Common myeloid progenitor, CD34-positive (primary cell): ENCODE data around the gene KDM5A.
"Not testable (repeated sequence)": the region's sequence is repeated elsewhere in the genome, so short reads cannot be mapped to it uniquely, and the experiment has no call there.

Experiments
- CTCF ChIA-PET: fragments of 350-600 bp; sonication (Branson Sonifier 250); formaldehyde crosslinking; loops from one replicate; lab custom pipeline; 2021; ENCODE audit warnings: antibody characterized with exemption; lab: Charles Lee
- POLR2A ChIA-PET: fragments of 350-600 bp; sonication (Branson Sonifier 250); formaldehyde crosslinking; loops from one replicate; lab custom pipeline; 2021; ENCODE audit warnings: antibody characterized with exemption; lab: Charles Lee
- DNase-seq, 3 donors: peaks; one replicate each; pipeline versions ENCODE4 v3.0.0 to v3.0.0-alpha.2; 2013
- H3K27ac ChIP-seq, 2 experiments: 1 replicate in 1 of 2; 2 replicates in 1 of 2; pipeline ENCODE4 v1.7.0; 2013; ENCODE audit warnings: inconsistent platforms in 2 of 2, low read length in 2 of 2, mild to moderate bottlenecking in 2 of 2, low read depth in 1 of 2, moderate library complexity in 1 of 2; ENCODE audit not compliant: severe bottlenecking in 2 of 2, insufficient read depth in 1 of 2, poor library complexity in 1 of 2
- H3K27me3 ChIP-seq, 5 experiments: replicated peaks in 2 of 5; 1 replicate in 3 of 5; 2 replicates in 2 of 5; pipeline versions ENCODE4 v1.6.1 to v1.7.0; 2013; ENCODE audit warnings: low read length in 4 of 5, mild to moderate bottlenecking in 2 of 5, moderate library complexity in 2 of 5, inconsistent platforms in 1 of 5; ENCODE audit not compliant: insufficient read depth in 5 of 5, control insufficient read depth in 4 of 5
- H3K36me3 ChIP-seq, 4 experiments: 1 replicate in 2 of 4; 2 replicates in 2 of 4; pipeline versions ENCODE4 v1.6.1 to v1.7.0; 2013; ENCODE audit warnings: low read length in 3 of 4, control low read depth in 1 of 4, mild to moderate bottlenecking in 1 of 4; ENCODE audit not compliant: control insufficient read depth in 4 of 4, insufficient read depth in 4 of 4
- H3K4me1 ChIP-seq, 4 experiments: 1 replicate in 3 of 4; 2 replicates in 1 of 4; pipeline versions ENCODE4 v1.6.1 to v1.7.1; 2013; ENCODE audit warnings: low read length in 3 of 4, mild to moderate bottlenecking in 3 of 4, control low read depth in 1 of 4, inconsistent platforms in 1 of 4, moderate library complexity in 1 of 4; ENCODE audit not compliant: control insufficient read depth in 4 of 4, insufficient read depth in 4 of 4; ENCODE audit errors: control extremely low read depth in 1 of 4
- H3K4me3 ChIP-seq, 7 experiments: 1 replicate in 4 of 7; 2 replicates in 3 of 7; pipeline versions ENCODE4 v1.5.1 to v1.7.0; 2013; ENCODE audit warnings: mild to moderate bottlenecking in 7 of 7, low read length in 6 of 7, moderate library complexity in 6 of 7, inconsistent platforms in 2 of 7, low read depth in 2 of 7, control low read depth in 1 of 7; ENCODE audit not compliant: insufficient read depth in 4 of 7, control insufficient read depth in 1 of 7; ENCODE audit errors: extremely low read depth in 1 of 7
- H3K9me3 ChIP-seq, 5 experiments: 1 replicate in 4 of 5; 2 replicates in 1 of 5; pipeline versions ENCODE4 v1.6.1 to v1.7.1; 2013; ENCODE audit warnings: low read length in 4 of 5, mild to moderate bottlenecking in 2 of 5, inconsistent platforms in 1 of 5, low read depth in 1 of 5, moderate library complexity in 1 of 5; ENCODE audit not compliant: control insufficient read depth in 4 of 5, insufficient read depth in 2 of 5; ENCODE audit errors: control extremely low read depth in 1 of 5
- WGBS: methylation state at CpG from one replicate; pipeline ENCODE4 v1.1.5; 2013; ENCODE audit not compliant: insufficient coverage; 5-methylcytosine and 5-hydroxymethylcytosine counted together

KDM5A gene

DNA sequence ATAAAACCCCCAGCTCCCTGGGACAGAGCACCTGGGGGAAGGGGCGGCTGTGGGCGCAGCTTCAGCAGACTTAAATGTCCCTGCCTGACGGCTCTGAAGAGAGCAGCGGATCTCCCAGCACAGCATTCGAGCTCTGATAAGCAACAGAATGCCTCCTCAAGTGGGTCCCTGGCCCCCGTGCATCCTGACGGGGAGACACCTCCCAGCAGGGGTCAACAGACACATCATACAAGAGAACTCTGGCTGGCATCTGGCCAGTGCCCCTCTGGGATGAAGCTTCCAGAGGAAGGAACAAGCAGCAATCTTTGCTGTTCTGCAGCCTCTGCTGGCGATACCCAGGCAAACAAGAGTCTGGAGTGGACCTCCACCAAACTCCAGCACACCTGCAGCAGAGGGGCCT is 91.1 kb downstream of the KDM5A start:
- POLR2A ChIA-PET, H3K4me3 ChIP-seq, DNase-seq, H3K27me3 ChIP-seq, H3K27ac ChIP-seq, H3K4me1 ChIP-seq, H3K9me3 ChIP-seq, CTCF ChIA-PET: not testable (repeated sequence)
- peaks cover 16 to 82% (median 30%) of the 10 kb centered on the region in 4 experiments for H3K36me3 ChIP-seq
- 92% methylated on average over 7 of the region's 8 CpGs for WGBS

DNA sequence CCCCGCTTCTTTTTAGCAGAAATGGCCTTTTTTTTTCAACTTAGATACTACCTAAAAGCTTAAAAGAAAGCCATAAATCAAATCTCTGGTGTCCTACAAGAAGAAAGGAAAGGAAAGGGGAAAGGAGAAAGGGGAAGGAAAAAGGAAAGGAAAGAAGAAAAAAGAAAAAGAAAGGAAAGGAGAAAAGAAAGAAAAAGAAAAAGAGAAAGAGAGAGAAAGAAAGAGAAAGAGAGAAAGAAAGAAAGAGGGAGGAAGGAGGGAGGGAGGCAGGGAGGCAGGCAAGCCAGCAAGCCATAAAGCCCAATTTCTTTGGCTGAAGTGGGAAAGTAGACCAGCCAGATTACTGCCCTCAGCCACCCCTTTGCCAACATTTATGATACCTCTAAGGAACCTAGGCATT is 94.0 kb downstream of the KDM5A start:
- WGBS: no CpG with 5 or more reads among the region's 1 CpG
- no peak for DNase-seq
- peaks cover 24 to 85% (median 43%) of the 10 kb centered on the region in 4 experiments for H3K36me3 ChIP-seq
- no peak overlapping the region for H3K4me3 ChIP-seq
- H3K27ac ChIP-seq: no peak overlapping the region
- CTCF ChIA-PET: interaction anchor here (0.7 kb wide), 1 partner anchor 15 kb away, joined by 3 read pairs; no protein-coding TSS in a partner anchor
- no peaks in the 10 kb centered on the region for H3K27me3 ChIP-seq
- no peaks in the 10 kb centered on the region for H3K4me1 ChIP-seq
- POLR2A ChIA-PET: no interaction called here
- H3K9me3 ChIP-seq: peaks cover 0 to 2% (median 0%) of the 10 kb centered on the region in 5 experiments

DNA sequence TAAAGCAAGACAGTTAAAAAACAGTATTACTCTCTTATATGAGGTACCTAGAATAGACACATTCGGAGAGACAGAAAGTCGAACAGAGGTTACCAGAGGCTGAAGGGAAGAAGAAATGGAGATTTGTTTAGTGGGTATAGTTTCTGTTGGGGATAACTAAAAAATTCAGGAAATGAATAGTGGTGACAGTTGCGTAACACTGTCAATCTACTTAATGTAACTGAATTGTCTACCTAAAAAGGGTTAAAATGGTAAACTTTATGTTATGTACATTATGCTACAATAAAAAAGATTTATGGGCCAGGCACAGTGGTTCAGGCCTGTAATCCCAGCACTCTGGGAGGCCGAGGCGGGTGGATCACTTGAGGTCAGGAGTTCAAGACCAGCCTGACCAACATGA is 95.9 kb downstream of the KDM5A start:
- Histone ChIP-seq H3K36me3 (peaks cover 28 to 75% (median 47%) of the 10 kb centered on the region in 4 experiments), H3K4me3 (no peak overlapping the region), H3K9me3 (no peaks in the 10 kb centered on the region), H3K27me3 (no peaks in the 10 kb centered on the region), H3K4me1 (no peaks in the 10 kb centered on the region), H3K27ac (no peak overlapping the region)
- CTCF ChIA-PET: interaction anchor here (1.3 kb wide), 1 partner anchor 73 kb away, joined by 3 read pairs; no protein-coding TSS in a partner anchor
- DNase-seq: no peak
- POLR2A ChIA-PET: no interaction called here
- 100% methylated on average over 4 of the region's 5 CpGs for WGBS

DNA sequence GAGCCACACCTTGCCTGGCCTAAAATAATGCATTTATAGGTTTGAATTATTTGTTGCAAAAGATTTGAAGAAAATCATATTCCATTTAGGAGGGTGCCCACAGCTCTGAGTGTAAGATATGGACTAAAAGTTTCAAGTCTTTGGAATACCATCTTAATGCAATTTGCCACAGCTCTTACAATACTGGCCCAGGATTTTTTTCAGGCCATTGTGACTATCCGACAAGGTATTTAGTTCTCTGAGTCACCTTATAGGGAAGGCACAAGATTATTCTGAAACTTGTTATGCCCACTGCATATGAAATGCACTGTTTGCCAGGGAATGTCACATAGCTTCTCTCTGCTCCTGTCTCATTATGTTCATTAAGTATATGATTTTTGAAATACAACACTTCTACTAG is 96.9 kb downstream of the KDM5A start:
- no peak for DNase-seq

DNA sequence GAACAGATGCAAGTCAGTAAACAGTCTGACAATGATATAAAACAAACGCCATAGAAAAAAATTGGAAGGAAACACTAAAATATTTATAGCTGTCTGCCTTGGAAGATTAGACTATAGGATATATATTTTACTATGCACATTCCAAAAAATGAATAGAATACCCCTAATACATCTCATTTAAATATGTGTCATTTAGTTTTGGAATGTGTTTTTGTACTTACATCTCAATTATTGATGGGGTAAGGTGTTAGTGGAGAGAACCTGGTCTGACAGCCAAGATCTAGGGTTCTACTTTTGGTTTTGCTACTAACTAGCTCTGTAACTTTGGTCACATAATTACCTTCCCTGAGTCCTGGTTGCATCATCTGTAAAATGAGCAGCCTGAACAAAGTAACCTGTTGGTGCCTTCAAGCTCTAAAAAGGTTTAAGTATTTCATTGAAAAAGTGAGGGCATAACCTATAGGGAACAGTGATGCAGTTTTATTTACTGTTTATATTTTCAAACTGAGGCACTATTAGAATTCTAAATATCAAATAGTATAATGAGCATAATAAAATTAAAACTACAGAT is 97.9 kb downstream of the KDM5A start:
- peaks cover 31 to 71% (median 46%) of the 10 kb centered on the region in 4 experiments for H3K36me3 ChIP-seq
- POLR2A ChIA-PET: no interaction called here
- no peaks in the 10 kb centered on the region for H3K9me3 ChIP-seq
- H3K27ac ChIP-seq: no peak overlapping the region
- H3K27me3 ChIP-seq: no peaks in the 10 kb centered on the region
- H3K4me3 ChIP-seq: no peak overlapping the region
- CTCF ChIA-PET: no interaction called here
- WGBS: no CpG with 5 or more reads among the region's 1 CpG
- no peak for DNase-seq
- H3K4me1 ChIP-seq: no peaks in the 10 kb centered on the region

More for the DNA sequence above, 96.9 kb downstream of the KDM5A start:
- ChIA-PET POLR2A (no interaction called here), CTCF (interaction anchor here (1.3 kb wide), 1 partner anchor 72 kb away, joined by 3 read pairs; no protein-coding TSS in a partner anchor)
- Histone ChIP-seq H3K4me1 (no peaks in the 10 kb centered on the region), H3K36me3 (peaks cover 30 to 72% (median 47%) of the 10 kb centered on the region in 4 experiments), H3K27me3 (no peaks in the 10 kb centered on the region), H3K9me3 (no peaks in the 10 kb centered on the region), H3K27ac (no peak overlapping the region), H3K4me3 (no peak overlapping the region)
- 88% methylated on average over 1 of the region's 1 CpG for WGBS

DNA sequence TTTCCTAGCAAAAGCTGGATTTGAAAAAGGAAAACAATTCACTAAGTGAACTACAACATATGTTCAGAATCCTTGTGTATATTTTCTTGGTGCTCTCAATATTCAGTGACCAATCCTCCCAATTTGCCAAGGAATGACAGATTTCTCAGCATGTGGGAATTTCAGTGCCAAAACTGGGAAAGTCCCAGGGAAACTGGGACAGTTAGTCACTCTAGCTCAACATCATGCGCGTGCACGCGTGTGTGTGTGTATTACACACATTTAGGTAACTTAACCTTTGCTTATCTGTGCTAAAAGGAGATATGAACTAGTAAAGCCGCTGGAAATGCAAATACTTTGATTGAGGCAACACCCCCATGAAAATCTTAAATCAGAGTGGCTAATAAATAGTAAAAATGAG is 100.4 kb downstream of the KDM5A start:
- CTCF ChIA-PET: no interaction called here

DNA sequence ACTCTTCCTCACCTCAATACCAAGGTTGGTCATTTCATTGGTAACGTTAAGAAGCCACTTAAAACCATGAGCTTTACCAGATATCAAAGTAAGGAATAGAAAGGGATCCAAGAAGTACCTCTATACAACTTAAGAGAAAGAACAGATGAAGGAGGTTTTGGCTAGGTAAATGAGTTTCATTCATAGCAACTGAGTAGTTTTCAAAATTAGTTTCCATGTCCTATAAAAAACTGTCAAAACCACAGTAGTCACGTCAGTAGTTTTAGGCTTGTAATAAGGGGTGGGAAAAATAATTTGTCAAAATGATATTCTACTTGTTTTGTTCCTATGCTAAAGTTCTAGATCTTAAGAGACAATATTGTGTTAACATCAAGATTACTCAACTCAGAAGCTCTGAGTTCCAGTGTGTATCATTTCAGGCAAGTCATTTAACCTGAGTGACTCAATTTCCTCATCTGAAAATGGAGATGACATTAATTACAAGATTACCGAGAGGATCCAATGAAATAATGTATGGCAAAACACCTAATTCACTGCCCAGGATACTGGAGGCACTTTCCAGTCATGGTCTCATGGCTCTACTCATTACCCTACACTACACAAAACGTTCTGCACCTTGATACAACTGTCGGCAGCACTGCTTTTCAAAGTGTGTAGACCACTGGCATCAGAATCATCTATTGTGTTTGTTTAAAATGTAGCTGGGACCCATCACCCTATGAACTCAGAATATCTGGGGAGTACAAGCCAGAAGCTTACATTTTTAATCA is 102.4 kb downstream of the KDM5A start:
- Histone ChIP-seq H3K36me3 (peaks cover 33 to 57% (median 42%) of the 10 kb centered on the region in 4 experiments), H3K4me1 (peaks cover 0 to 6% (median under 1%) of the 10 kb centered on the region in 4 experiments), H3K27ac (no peak overlapping the region), H3K4me3 (no peak overlapping the region), H3K27me3 (no peaks in the 10 kb centered on the region), H3K9me3 (no peaks in the 10 kb centered on the region)
- no peak for DNase-seq
- 100% methylated on average over 2 of the region's 5 CpGs for WGBS
- ChIA-PET POLR2A (no interaction called here), CTCF (interaction anchor here (1.1 kb wide), 1 partner anchor 11 kb away, joined by 4 read pairs; no protein-coding TSS in a partner anchor)

More for the DNA sequence above, 100.4 kb downstream of the KDM5A start:
- Histone ChIP-seq H3K4me1 (peaks cover 0 to 3% (median under 1%) of the 10 kb centered on the region in 4 experiments), H3K27me3 (no peaks in the 10 kb centered on the region), H3K4me3 (no peak overlapping the region), H3K27ac (no peak overlapping the region), H3K9me3 (no peaks in the 10 kb centered on the region), H3K36me3 (peaks cover 35 to 66% (median 49%) of the 10 kb centered on the region in 4 experiments)
- WGBS: 87% methylated on average over 3 of the region's 5 CpGs
- DNase-seq: no peak
- POLR2A ChIA-PET: no interaction called here
